Mammary epithelial cell (primary cell): Measurements from ENCODE around the gene SCN8A.

Source experiments
- EZH2 ChIP-seq: IDR thresholded peaks from 2 replicates; pipeline ENCODE4 v1.6.1; 2012; ENCODE audit warnings: low read length, inconsistent platforms, borderline replicate concordance
- TF ChIP-seq, protein P1 (sequence below), 2 donors: IDR thresholded peaks in 1 of 2; conservative IDR thresholded peaks in 1 of 2; 2 replicates each; pipeline ENCODE4 v1.5.1; 2011 to 2012; ENCODE audit warnings: inconsistent platforms in 2 of 2, low read length in 2 of 2, mild to moderate bottlenecking in 2 of 2, control low read depth in 1 of 2, low read depth in 1 of 2; ENCODE audit not compliant: insufficient read depth in 1 of 2; ENCODE audit errors: extremely low read depth in 1 of 2

GRCh38 chr12:51683763-51684357 lies 92.8 kb downstream of the SCN8A start:
- TF ChIP-seq, protein P1, sequence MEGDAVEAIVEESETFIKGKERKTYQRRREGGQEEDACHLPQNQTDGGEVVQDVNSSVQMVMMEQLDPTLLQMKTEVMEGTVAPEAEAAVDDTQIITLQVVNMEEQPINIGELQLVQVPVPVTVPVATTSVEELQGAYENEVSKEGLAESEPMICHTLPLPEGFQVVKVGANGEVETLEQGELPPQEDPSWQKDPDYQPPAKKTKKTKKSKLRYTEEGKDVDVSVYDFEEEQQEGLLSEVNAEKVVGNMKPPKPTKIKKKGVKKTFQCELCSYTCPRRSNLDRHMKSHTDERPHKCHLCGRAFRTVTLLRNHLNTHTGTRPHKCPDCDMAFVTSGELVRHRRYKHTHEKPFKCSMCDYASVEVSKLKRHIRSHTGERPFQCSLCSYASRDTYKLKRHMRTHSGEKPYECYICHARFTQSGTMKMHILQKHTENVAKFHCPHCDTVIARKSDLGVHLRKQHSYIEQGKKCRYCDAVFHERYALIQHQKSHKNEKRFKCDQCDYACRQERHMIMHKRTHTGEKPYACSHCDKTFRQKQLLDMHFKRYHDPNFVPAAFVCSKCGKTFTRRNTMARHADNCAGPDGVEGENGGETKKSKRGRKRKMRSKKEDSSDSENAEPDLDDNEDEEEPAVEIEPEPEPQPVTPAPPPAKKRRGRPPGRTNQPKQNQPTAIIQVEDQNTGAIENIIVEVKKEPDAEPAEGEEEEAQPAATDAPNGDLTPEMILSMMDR (conservative IDR thresholded peaks at IDR 0.05 in 1 of 2, IDR thresholded peaks at IDR 0.05 in 1 of 2; ENCODE audit: extremely low read depth in 1 of 2, insufficient read depth in 1 of 2, low read depth in 1 of 2, low read length in 2 of 2), result no peak
- TF ChIP-seq EZH2, result no peak
